ENCODE data around the gene ZBTB33.

Gene ZBTB33, protein sequence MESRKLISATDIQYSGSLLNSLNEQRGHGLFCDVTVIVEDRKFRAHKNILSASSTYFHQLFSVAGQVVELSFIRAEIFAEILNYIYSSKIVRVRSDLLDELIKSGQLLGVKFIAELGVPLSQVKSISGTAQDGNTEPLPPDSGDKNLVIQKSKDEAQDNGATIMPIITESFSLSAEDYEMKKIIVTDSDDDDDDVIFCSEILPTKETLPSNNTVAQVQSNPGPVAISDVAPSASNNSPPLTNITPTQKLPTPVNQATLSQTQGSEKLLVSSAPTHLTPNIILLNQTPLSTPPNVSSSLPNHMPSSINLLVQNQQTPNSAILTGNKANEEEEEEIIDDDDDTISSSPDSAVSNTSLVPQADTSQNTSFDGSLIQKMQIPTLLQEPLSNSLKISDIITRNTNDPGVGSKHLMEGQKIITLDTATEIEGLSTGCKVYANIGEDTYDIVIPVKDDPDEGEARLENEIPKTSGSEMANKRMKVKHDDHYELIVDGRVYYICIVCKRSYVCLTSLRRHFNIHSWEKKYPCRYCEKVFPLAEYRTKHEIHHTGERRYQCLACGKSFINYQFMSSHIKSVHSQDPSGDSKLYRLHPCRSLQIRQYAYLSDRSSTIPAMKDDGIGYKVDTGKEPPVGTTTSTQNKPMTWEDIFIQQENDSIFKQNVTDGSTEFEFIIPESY

DNA sequence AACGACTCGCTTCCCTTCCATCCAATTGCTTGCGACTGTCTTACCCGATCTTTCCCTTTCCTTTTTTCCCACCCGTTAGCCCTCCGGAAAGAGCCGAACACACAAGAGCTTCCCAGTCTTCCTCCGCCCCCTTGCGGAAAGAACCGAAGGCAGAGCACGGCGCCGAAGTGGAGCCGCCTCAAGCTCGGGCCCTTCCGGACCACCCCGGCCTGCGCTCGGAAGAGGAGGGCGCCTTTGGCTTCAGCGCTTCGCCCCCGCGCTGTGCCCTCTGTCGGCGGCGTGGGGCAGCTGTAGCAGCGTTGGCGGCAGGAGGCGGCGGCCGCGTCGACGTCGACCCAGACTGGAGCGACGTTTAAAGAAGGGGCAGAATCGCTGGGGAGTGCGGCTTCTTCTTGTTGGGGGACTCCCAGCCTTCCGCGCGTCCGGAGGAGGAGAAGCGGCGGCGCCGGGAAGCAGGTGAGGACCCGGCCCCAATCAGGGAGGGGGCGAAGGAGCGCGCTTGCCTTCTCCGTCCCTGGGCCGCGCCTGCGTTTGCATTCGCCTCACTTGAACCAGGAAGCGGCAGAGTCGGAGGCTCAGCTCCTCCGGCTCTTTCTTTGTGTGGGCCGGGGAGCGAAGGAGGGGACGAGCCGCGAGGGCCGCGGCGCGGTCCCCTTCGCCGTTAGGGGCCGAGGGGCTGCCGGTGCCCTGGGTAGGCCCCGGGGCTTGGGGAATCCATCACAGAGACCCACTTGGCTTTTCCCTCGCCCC is at the start of gene ZBTB33:
TSS of gene ZBTB33 (plus strand) at position 291 of the 750 bp plus-strand sequence. CDS start 2,604 bp downstream, outside the sequence.
- DNase-seq: peak; percentile 97

DNA sequence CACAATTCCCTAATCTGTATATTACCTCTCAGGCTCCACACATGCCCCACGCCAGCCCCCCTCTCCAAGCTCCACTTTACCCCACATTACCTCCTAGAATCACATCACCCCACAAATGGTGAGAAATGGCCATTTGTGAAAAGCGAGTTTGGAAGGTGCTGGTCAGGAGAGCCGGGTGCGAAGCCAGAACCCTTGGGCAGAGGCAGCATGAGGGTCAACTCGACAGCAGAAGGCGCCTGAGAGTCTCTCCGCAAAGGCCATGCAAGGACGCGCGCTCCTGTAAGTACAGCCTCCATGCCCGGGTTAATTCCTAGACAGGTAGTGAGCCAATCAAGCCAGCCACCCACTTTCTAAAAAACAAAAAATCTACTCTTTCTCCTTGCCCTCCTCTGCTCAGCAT is 49.8 kb upstream of the ZBTB33 start:
- DNase-seq: no peak

DNA sequence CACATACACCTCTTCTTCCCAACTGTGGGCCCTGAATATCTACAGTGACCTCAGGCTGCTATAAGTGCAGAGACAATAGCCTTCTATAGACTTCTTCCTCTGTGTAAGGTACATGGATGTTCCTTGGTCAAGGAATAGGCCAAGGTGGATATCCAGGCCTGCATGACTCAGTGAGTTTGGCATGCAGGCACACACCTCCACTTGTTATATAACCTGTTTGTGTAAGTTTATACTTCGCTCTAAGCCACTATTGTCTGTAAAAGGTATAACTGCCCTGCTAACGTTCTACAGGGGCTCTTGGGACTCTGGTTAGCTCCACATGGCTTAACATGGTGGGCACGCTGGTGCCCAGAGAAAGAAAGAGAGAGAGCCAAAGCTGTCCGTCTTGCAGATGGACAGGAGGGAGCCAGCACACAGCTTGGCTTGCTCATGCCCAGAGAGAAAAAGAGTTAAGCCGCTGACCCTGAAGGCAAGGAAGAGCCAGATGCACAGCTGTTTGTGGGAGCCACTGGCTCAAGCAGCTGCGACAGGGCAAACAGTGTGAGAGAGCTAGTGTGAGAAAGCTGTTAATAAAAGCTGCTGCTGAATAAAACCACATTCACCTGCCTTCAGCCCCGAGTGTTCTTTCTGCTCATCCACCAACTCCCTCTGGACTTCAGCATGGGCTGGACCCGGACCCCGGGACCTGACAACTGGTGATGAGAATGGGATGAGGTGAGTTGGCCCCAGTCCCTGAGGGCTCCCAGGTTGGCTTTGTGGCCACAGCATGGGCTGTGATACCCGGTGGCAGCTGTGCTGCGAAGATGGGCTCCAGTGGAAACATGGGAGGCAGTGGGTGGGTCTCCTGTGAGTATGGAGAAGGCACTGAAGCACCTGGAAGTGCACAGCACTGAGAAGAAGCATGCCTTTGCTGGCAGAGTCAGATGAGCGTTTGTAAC is 44.5 kb upstream of the ZBTB33 start:
- no peak for DNase-seq

DNA sequence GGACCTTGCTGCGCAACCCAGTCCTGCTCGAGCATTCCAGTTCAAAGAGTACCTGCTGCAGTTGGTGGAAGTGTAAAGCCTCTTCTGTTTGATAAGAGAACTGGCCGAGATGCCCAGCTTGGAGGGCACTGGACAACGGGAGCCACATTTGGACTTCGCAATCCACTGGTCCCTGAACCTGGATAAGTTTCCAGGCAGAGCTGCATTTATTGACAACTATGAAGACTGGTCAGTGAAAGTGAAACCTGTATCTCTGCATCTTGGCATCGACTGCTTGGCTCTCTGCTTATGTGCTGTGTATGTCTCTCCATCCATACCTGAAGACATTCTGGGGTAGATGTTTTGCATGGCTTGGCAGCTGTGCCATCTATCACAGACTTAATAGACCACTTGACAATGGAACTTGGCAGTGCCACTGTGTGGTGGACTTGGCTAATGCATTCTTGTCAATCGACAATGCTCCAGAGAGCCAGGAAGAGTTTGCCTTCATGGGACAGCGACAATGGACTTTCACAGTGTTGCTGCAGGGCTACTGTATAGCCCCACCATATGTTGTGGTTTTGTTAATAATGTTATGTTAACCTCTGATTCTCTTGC is 43.5 kb upstream of the ZBTB33 start:
- no peak for DNase-seq

DNA sequence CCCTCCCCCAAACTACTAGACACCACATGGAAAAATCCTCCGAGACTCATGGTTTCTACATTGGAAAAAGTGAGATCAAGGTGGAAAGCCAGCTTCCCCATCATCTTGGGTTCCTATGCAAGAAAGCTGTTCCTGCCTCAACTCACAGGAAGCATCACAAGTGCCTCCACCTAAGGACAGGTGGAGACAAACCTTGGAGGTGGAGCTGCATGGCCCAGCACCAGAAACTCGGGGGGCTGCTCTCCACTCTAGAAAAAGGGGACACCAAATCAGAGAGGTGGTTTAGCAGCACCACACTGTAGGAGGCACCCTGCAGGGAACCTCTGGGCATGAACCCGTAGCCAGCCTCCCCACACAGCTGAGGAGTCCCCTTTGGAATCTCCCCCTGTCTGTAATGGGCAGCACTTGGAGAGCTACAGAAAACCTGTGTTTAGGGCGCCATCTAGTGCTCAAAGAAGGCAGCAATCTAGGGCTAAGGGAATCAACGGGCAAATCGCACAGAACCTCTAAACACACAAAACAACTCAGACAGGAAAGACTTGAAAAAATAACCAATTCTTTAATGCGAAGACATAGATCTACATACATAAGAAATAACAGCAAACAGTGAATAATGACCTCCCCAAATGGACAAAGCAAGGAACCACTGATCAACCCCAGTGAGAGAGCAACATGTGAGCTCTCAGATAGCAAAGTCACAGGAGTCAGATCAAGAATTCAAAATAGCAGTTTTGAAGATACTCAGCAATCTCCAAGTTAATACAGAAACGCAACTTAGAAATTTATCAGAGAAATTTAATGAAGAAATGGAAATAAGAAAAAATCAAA is 37.0 kb upstream of the ZBTB33 start:
- DNase-seq: peak; percentile 69

DNA sequence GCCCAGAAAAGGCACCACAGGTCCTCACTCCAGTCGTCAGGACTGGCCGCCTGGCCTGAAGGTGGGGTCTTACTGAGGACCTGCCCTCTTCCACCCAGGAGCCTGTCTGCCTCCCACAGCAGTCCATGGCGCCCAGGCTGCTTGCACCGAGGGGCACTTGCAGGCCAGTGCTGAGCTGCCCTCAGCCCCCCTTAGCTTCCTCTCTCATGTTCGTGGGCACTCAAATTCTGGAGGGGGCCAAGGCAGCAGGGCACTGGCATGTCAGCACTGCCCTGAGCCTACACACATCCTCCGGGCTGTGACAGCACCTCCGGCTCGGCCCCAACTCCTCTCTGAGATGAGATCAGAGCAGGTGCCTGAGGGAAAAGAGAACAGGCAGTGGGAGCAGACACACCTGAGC is 27.2 kb upstream of the ZBTB33 start:
- no peak for DNase-seq

DNA sequence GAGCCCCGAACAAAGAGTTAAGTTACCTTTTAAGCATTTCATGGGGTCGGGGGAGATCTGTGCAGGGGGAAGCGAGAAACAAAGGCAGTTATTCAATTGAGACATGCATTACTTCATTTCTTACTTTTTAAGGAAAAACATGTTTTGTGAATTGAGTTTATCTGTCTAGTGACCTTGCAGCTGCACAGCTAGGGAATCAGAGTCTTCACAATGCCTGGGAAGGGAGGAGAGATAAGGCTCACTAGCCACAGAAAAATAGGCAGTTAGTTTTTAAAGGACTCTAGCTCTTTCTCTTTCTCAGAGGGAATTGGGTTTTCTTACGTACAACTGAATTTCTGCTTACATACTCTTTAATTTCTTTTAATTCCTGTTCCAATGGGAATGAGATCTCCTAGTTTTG is 26.2 kb upstream of the ZBTB33 start:
- no peak for DNase-seq

DNA sequence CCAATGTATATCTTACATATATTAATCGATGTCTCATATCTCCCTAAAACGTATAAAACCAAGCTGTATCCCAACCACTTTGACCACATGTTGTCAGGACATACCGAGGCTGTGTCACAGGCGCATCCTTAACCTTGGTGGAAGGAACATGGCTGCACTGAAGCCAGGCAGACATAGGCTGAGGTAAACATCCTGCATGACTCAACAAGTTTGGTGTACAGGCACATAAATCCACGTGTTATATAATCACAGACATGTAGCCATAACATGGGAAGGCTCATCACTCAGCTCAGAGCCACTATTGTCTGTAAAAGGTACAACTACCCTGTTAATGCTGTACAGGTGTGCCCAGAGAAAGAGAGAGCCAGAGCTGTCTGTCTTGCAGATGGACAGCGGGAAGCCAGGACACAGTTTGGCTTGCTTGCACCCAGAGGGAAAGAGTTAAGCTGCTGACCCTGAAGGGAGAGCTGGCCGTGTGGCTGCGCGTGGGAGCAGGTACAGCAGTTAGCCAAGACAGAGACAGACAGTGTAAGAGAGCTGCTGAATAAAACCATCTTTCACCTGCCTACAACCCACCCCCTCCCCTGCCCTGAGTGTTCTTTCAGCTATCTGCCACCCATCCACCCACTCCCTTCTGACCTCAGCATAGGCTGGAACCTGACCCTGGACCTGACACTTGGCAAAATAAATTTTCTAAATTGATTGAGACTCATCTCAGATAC is 22.3 kb upstream of the ZBTB33 start:
- no peak for DNase-seq

DNA sequence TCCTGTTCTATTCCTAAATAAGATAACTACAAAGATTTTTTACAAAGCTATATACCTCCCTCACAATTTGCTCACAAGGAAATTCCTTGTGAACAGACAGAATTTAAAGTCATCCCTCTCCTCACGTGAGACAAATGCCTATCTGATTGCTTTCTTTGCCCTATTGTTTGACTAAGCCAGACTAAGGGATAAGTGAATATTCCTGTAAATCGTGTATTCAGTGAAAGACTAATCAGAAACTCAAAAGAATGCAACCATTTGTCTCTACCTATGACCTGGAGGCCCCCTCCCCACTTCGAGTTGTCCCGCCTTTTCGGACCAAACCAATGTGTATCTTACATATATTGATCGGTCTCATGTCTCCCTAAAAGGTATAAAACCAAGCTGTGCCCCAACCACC is 15.3 kb upstream of the ZBTB33 start:
- no peak for DNase-seq

DNA sequence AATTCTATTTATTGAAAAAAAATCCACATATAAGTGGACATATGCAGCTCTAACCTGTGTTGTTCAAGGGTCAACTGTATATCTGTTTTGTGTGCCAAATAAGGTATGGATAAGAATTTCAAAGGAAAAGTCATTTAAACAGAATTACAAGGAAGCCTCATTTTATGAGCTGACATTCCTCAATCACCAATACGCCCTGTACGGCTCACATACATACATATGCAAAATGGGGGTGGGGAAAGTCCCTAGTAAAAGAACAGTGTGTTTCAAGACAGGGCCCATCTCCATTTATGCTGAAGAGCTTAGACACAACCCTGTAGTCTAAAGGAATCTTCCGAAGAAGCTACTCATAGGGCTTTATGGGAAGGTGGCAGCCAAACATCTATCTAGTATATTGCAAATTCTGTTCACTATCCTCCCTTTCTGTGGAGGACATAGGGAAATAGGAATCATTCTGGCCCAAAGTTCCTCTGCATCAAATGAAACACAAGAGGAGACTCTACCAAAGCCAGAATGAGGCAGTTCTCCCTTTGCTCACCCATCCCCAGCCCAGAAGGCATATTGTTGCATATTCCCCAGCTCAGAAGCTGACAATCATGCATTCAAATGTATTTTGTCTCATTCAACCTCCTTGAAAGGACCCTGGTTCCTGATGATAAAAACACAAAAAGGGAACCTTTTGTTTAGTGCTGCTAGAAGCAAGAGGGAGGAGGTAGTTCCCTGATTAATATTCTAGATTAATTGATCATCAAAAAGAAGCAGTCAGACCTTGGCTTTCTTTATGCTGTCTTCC is 13.7 kb upstream of the ZBTB33 start:
- no peak for DNase-seq

DNA sequence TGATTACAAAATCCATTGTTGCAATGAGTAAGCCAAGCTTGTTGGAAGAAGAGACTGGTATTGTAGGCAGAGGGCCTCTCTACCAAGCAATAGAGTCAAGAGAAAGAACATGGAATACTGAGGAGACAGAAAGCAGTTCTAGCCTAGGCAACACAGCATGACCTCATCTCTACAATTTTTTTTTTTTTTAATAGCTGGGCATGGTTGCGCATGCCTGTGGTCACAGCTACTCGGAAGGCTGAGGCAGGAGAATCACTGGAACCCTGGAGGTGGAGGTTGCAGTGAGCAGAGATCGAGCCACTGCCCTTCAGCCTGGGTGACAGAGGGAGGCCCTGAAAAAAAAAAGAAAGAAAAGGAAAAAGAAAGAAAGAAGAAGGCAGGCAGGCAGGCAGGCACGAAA is 11.7 kb upstream of the ZBTB33 start:
- no peak for DNase-seq

DNA sequence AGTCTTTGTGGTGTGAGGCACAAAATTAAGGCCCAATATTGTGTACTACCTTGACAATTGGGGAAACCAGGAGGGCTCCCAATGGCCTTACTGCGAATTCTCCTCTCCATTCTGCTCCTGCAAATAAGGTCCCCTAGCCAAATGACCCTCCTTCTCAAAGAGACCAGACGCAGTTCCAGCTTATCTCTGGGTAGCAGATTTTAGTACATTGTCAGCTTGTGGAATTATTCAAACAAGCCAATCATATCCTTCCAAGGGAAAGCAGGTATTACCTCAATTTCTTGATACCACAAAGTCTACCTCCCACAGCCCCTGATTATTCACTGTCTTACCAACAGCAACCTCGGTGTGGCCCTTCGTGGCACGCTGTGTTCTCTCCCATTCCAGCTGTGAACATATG is 7.8 kb upstream of the ZBTB33 start:
- DNase-seq: no peak

DNA sequence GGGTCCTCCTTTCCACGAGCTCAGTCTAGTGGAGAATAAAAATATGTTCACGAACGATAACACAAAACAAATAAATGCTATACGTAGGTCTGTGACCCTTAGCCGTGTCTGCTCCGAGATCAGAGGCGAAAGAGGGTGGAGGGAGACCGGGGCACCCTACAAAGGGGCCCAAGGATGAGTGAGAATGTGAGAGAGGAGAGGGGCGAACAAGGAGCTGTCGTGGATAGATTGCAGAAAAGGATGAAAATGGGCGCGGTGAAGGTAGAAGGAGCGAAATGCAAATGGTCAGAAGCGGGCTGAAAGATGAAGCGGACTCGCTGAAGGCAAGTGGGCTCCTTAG is 6.2 kb upstream of the ZBTB33 start:
- no peak for DNase-seq

DNA sequence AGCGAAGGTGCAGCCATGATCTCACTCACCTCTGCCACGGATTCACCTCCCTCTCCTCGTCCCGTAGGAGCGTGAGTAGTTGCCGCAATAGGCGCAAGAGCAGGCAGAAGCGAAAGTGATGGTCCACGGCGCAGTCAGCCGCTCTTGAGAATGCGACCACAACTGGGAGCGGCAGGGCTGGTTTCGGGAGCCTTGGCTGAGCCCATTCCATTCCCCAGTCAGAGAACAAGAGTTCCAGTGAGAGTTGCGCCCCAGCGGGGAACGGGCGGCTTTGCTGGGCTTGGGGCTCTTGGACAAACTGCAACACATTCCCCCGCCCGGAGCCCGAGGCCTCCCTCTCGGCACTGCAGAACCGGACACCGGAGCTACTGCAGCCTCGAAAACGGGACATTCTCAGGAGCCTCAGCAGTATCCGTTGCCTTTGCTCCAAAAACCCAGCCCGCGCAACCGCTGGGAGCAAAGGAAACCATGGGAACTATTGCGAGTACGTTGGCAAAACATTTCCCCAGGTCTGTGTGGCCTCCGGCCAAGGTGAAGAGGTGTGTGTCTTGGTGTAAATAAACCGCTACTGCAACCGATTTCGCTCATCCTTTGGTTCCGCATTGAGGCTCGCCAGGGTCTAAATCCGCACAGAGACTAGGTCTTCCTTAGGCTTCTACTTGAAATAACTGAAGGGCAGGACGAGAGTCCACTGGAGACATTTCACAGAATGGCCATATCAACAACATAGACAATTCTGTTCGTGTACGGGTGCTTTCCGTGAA is 5.7 kb upstream of the ZBTB33 start:
- DNase-seq: peak; percentile 86

DNA sequence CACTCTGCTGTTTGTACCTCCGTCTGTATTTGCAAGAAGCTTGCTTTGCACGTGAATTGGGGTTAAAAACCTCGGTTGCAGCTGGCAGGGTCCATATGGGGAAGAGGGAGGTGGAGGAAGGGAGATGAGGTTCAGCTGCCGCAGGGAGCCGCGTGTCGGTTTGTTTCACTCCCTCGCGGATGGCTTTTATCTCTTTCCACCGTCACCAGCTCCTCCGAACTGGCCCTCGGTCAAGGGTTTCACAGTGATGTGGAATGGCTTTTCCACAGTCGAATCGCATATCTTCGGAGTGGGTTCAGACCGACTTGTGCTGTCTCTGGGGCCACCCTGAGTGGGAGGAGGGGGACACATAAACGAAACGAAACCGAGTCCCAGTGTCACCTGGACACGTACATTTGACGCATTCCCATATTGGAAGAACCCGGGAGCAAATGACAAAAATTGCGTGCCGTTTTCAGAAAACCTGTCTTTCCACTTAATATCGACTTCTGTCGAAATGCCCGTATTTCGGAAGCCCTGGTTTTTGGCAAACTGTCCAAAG is 929 bp downstream of the ZBTB33 start:
- peak; percentile 34 for DNase-seq

DNA sequence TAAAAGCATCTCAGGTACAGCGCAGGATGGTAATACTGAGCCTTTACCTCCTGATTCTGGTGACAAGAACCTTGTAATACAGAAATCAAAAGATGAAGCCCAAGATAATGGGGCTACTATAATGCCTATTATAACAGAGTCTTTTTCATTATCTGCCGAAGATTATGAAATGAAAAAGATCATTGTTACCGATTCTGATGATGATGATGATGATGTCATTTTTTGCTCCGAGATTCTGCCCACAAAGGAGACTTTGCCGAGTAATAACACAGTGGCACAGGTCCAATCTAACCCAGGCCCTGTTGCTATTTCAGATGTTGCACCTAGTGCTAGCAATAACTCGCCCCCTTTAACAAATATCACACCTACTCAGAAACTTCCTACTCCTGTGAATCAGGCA is 3.2 kb downstream of the ZBTB33 start:
- no peak for DNase-seq

DNA sequence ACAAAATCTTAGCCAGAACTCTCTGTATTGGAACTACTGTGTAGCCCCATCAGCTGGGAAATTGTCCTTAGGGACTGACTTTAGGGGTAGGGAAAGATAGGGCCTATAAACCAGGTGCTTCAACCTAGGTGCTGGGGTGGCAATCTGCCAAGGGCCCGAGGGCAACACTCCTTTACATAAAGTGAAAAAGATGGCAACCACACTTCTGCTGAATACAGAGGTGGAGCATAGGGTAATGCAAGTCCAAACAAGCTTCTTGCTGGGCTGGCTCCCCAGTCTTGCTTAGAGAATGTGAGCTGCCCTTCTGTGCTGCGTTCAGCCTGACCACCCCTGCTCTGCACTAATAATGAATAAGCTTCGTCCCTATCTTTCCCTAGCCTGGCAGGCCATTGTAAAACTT is 9.8 kb downstream of the ZBTB33 start:
- no peak for DNase-seq

DNA sequence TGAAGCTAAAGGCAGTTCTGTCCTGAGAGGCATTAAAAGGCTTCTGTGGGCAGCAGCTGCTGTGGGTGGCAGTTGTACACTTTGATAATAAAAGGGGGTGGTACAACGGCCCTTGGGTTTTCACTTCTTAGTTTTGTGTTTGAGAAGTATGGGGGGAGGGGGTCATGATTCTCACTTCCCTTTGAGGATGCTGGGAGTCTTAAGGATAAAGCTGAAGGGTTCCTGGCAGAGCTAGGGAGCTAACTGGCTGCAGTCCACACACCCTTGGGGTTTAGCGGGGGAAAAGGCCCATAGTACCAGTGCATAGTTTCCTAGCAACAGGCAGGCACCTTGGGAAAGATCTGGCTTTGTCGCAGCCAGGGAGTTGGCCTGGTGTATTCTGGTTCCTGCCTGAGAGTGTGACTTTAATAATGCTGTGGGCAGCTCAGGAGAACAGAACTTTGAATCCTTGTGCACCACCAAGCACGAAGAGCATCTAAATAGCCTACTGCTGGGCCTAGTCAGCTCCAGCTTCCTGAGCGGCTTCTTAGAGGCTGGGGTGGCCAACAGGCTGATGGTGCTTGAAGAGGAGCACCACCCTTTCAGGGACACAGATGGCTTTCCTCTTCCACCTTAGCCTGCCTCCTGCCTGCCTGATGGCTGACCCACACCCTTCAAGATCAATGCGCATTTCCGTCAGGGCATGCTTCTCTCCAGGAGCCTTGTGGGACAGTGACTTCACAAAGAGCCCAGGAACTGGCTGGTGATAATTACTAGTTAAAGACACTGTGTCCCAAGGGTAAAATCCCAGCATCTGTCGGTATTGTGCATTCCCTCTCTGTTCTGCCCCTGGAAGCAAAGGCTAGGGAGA is 12.5 kb downstream of the ZBTB33 start:
- no peak for DNase-seq
